ENCODE results near the gene IRF2. TPM values are rescaled to one million over a fixed set of nuclear protein-coding genes. Genes with fewer than 3 reads are reported as not detected.

The IRF2 gene
- polyA plus RNA-seq, 2 of the 4 experiments (the other 2 are of a cell fraction), result 11.0 to 23.5 TPM

DNA sequence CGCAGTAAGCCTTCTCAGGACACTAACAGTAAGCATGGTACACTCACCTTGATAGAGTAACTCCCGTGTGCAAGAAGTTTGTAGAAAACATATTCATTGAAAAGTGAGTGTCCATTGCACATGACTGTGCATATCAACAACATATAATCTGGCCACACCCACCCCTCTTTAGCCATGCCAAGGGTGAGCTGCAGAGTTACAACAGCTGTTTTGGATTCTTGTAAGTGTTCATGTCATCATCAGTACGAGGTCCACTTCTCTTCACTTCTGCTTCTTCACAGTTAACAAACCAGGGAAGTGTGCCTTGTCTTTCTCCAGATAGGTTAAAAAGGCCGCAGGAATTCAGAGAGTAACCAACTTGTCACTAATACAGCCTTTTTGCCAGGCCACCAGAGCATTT lies 116.6 kb downstream of the IRF2 start:
- TF ChIP-seq REST (IDR thresholded peaks at IDR 0.05) (no peak), HOXB13 (CRISPR knock-in tag; IDR thresholded peaks at IDR 0.05; ENCODE audit: low read depth) (no peak), ELK1 (IDR thresholded peaks at IDR 0.05; ENCODE audit: low read depth, low read length) (no peak), KDM5A (IDR thresholded peaks at IDR 0.05) (no peak), CBX2 (IDR thresholded peaks at IDR 0.05; ENCODE audit: borderline replicate concordance, low read depth) (no peak), CBX8 (IDR thresholded peaks at IDR 0.05) (no peak), ZSCAN20 (CRISPR knock-in tag; IDR thresholded peaks at IDR 0.05) (no peak), ZFP36 (IDR thresholded peaks at IDR 0.05; ENCODE audit: borderline replicate concordance, partially characterized antibody) (no peak), CHD4 (IDR thresholded peaks at IDR 0.05; ENCODE audit: borderline replicate concordance) (no peak), RARB (CRISPR knock-in tag; IDR thresholded peaks at IDR 0.05) (no peak), EHF (CRISPR knock-in tag; IDR thresholded peaks at IDR 0.05) (no peak)
- TF ChIP-seq, protein P1, sequence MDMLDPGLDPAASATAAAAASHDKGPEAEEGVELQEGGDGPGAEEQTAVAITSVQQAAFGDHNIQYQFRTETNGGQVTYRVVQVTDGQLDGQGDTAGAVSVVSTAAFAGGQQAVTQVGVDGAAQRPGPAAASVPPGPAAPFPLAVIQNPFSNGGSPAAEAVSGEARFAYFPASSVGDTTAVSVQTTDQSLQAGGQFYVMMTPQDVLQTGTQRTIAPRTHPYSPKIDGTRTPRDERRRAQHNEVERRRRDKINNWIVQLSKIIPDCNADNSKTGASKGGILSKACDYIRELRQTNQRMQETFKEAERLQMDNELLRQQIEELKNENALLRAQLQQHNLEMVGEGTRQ (IDR thresholded peaks at IDR 0.05), result no peak
- H3K4me3 ChIP-seq, result no peak overlapping the region
- no peaks in the 10 kb centered on the region for H3K9me3 ChIP-seq
- no peak for ATAC-seq
- POLR2A ChIA-PET, result no interaction called here
- no peak overlapping the region for H3K4me2 ChIP-seq
- WGBS (ENCODE audit: missing lambda C conversion rate), result 57% methylated on average over 4 of the region's 4 CpGs
- FAIRE-seq, result no peak
- H3K4me1 ChIP-seq, result peaks cover 7% of the 10 kb centered on the region; the same call in 2 of the 3 replicates
- CTCF ChIA-PET, result no interaction called here
- no peak for DNase-seq (ENCODE audit: low read depth in 1 of 2, low spot score in 1 of 2)
- H3K27ac ChIP-seq, result no peak overlapping the region

- H3K4me2 ChIP-seq, result no peak overlapping the region
- WGBS (ENCODE audit: missing lambda C conversion rate), result 100% methylated on average over 1 of the region's 1 CpG
- TF ChIP-seq ZFP36 (IDR thresholded peaks at IDR 0.05; ENCODE audit: borderline replicate concordance, partially characterized antibody) (no peak), ZNF302 (CRISPR knock-in tag; IDR thresholded peaks at IDR 0.05) (no peak), MAZ (IDR thresholded peaks at IDR 0.05; ENCODE audit: borderline replicate concordance, low read depth, low read length) (no peak), CBX8 (IDR thresholded peaks at IDR 0.05) (no peak), FOSB (CRISPR knock-in tag; IDR thresholded peaks at IDR 0.05) (no peak), SMC3 (IDR thresholded peaks at IDR 0.05) (no peak), HEYL (CRISPR knock-in tag; IDR thresholded peaks at IDR 0.05) (no peak), CHD2 (IDR thresholded peaks at IDR 0.05; ENCODE audit: low read length, partially characterized antibody) (no peak), HOXA7 (CRISPR knock-in tag; IDR thresholded peaks at IDR 0.05) (no peak), GATA3 (IDR thresholded peaks at IDR 0.05; ENCODE audit: borderline replicate concordance) (no peak), POLR2AphosphoS2 (conservative IDR thresholded peaks at IDR 0.05; ENCODE audit: low read length) (no peak), E2F6 (IDR thresholded peaks at IDR 0.05; ENCODE audit: borderline replicate concordance, low read depth) (no peak), EHMT2 (IDR thresholded peaks at IDR 0.05; ENCODE audit: low read depth) (no peak), PHF8 (IDR thresholded peaks at IDR 0.05; ENCODE audit: borderline replicate concordance, low read depth) (no peak), JUN (IDR thresholded peaks at IDR 0.05) (no peak), MYC (IDR thresholded peaks at IDR 0.05; ENCODE audit: borderline replicate concordance, low read length) (no peak), ESRRA (IDR thresholded peaks at IDR 0.05; ENCODE audit: borderline replicate concordance, low read length) (no peak)
- TF ChIP-seq, protein P2, sequence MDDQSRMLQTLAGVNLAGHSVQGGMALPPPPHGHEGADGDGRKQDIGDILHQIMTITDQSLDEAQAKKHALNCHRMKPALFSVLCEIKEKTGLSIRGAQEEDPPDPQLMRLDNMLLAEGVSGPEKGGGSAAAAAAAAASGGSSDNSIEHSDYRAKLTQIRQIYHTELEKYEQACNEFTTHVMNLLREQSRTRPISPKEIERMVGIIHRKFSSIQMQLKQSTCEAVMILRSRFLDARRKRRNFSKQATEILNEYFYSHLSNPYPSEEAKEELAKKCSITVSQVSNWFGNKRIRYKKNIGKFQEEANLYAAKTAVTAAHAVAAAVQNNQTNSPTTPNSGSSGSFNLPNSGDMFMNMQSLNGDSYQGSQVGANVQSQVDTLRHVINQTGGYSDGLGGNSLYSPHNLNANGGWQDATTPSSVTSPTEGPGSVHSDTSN (IDR thresholded peaks at IDR 0.05), result no peak
- TF ChIP-seq, protein P3, sequence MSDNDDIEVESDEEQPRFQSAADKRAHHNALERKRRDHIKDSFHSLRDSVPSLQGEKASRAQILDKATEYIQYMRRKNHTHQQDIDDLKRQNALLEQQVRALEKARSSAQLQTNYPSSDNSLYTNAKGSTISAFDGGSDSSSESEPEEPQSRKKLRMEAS (IDR thresholded peaks at IDR 0.05), result no peak
- TF ChIP-seq, protein P4, sequence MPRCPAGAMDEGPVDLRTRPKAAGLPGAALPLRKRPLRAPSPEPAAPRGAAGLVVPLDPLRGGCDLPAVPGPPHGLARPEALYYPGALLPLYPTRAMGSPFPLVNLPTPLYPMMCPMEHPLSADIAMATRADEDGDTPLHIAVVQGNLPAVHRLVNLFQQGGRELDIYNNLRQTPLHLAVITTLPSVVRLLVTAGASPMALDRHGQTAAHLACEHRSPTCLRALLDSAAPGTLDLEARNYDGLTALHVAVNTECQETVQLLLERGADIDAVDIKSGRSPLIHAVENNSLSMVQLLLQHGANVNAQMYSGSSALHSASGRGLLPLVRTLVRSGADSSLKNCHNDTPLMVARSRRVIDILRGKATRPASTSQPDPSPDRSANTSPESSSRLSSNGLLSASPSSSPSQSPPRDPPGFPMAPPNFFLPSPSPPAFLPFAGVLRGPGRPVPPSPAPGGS (IDR thresholded peaks at IDR 0.05), result no peak
- CTCF ChIA-PET, result no interaction called here
- no peak overlapping the region for H3K27ac ChIP-seq
- no peak overlapping the region for H3K4me3 ChIP-seq
- H3K4me1 ChIP-seq, result peaks cover 7% of the 10 kb centered on the region; the same call in 2 of the 3 replicates
- DNase-seq (ENCODE audit: low read depth in 1 of 2, low spot score in 1 of 2) (no peak), ATAC-seq (no peak), FAIRE-seq (no peak)
- POLR2A ChIA-PET, result no interaction called here
- no peaks in the 10 kb centered on the region for H3K9me3 ChIP-seq
These were observed 117.2 kb downstream of the IRF2 start for GRCh38 chr4:184357165-184357564.
